Kidney glomerular epithelial cell (primary cell): ENCODE measurements around the gene VWA3B.
"Not testable (repeated sequence)": the region's sequence is repeated elsewhere in the genome, so short reads cannot be mapped to it uniquely, and the experiment has no call there.

Source experiments
- DNase-seq: peaks from one replicate; lab custom pipeline; 2025; lab: John Stamatoyannopoulos, UW

The VWA3B gene

GRCh38 chr2:98253461-98254070 lies 166.6 kb downstream of the VWA3B start:
- no peak for DNase-seq

- no peak for DNase-seq
Measured at GRCh38 chr2:98254504-98255059, 167.6 kb downstream of the VWA3B start.

- DNase-seq, result no peak
Measured at GRCh38 chr2:98258906-98259305, 171.9 kb downstream of the VWA3B start.

DNA sequence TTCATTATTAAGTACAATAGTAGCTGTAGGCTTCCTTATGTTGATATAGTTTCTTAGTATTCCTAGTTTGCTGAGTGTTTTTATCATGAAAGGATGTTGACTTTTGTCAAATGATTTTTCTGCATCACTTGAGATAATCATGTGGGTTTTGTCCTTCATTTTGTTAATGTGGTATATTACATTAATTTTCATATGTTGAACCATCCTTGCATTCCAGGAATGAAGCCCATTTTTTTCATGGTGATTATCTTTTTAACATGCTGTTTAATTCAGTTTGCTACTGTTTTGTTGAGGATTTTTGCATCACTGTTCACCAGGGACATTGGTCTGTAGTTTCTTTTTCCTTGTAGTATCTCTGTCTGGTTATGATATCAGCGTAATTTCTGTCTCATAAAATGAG lies 176.4 kb downstream of the VWA3B start:
- no peak for DNase-seq

GRCh38 chr2:98268225-98268624 lies 181.3 kb downstream of the VWA3B start:
- DNase-seq, result not testable (repeated sequence)

DNA sequence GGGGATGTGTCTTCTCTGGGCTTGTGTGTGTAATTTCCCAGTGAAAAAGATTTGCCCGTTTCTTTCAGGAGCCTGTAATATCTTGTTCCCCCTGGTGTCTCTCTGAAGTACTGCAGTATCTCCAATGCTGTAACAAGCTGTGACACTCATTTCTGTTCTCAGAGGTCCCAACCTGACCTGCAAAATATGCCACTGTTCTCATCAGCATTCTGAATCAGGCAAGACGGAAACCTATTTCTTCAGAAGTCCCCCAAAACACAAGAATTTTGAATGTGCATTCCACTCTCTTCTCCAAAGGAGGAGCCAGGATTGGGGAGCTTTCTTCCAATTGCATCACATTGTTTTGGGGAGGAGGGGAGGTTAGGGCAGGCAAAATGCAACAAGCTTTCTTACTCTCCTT lies 182.3 kb downstream of the VWA3B start:
- DNase-seq, result peak; percentile 34

GRCh38 chr2:98269830-98270229 lies 182.9 kb downstream of the VWA3B start:
- DNase-seq, result no peak

GRCh38 chr2:98277162-98277859 lies 190.3 kb downstream of the VWA3B start:
- DNase-seq, result no peak

DNA sequence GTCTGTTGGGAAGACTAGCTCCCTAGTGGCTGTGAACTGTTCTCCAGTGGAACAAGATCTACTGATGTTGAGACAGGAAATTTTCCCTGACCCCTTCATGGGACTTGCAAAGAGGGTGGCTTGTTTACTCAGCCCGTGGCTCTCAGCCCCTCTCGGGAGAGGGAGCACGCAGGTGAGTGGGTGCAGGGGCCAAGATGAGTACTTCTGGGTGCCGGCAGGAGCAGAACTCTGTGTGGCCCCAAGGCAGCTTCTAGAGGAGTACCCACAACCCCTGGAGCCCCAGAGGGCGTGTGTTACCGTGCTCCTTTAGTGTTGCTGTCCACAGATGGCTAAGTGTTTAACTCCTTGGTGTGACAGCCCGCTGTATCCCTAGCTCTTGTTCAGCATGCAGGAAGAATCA lies 191.1 kb downstream of the VWA3B start:
- DNase-seq, result no peak

DNA sequence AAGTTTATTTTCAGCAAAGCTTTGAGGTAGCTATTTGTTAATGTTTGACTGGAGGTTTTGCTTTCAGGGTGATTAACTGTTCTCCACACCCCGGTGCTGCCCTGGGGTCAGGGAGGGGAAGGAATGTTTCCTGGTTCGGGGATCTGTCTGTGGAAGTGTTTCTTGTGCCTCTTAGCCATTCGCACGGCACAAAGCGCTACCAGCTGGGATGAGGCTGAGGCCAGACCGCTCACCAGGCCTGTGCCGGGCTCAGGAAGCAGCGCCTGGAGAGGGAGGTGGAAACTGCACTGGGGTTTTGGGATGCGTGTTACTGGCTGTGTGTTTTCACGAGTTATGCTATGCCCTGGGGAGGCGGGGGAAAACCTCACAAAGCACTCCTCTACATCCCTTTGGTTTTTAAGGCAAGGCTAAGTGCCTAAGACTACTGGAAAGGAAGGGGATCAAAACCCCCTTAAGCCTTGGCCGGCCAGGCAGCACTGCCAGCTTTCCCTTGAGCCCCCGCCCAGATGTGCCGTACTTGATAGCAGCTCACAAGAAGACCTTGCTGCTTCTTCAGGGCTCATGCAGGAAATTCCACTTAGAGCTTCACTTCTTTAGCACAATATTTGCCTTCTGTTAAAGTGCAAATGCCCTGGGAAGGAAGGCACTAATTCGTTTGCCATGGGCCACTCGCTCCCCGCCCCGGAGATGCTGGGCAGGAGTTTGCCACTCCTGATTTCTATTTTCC lies 193.6 kb downstream of the VWA3B start:
- DNase-seq, result peak; percentile 81

- DNase-seq, result no peak
Measured at GRCh38 chr2:98281607-98282006, 194.6 kb downstream of the VWA3B start.

- peak; percentile 19 for DNase-seq
Measured at GRCh38 chr2:98282109-98282508, 195.1 kb downstream of the VWA3B start.

- no peak for DNase-seq
Measured at GRCh38 chr2:98293030-98293429, 206.1 kb downstream of the VWA3B start.

DNA sequence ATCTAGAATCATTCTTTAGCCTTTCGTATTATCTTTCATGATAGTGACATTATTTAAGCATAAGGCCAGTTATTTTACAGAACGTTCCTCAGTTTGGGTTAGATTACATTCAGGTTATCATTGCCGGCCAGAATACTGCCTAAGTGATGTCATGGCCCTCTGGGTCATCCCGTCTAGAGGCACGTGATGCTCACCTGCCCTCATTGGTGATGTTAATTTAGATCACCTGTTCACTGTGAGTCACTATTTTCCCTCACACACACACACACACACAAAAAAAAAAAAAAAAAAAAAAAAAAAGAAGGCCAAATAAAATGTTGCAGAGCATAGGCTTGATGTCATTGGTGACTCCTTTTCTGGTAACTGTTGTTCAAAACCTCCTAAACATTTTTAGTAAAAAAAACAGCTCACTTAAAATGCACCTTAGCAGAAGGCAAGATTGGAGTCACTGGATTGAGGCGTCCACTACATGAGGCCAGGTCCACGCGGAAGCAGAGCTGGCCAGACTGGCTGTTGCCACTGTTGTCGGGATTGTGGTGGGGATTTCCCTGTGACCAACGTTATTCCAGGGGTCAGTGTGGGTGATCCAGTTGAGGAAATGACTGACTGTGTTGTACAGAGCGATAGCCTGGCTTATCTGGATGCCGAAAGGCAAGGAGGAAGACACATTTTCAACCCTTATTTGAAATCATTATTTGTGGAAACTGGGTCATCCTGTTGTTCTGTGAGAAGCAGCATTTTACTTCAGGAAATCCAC lies 207.1 kb downstream of the VWA3B start:
- no peak for DNase-seq

DNA sequence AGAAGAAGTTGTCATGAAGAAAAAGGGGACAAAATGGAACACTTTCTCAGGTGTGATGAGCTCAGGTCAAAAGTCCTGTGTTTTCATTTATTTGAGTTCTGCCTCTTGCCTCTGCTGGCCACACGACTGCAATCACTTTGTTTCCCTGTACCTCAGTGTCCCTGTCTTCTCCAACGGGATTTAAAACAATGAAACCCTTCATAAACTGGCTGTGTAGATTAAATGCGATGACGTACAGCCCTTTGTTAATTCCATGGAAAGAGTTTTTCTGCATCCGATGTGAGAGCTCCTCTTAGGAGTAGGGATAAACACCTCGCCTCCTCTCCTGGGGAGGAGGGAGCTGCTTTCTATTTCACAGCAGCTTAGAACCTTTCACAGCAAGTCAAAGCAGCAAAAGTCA lies 207.7 kb downstream of the VWA3B start:
- no peak for DNase-seq

- DNase-seq, result no peak
Measured at GRCh38 chr2:98295275-98295674, 208.3 kb downstream of the VWA3B start.

GRCh38 chr2:98295721-98296414 lies 208.9 kb downstream of the VWA3B start:
- no peak for DNase-seq

GRCh38 chr2:98296440-98296839 lies 209.5 kb downstream of the VWA3B start:
- no peak for DNase-seq

GRCh38 chr2:98297817-98298682 lies 211.1 kb downstream of the VWA3B start:
- DNase-seq, result no peak

DNA sequence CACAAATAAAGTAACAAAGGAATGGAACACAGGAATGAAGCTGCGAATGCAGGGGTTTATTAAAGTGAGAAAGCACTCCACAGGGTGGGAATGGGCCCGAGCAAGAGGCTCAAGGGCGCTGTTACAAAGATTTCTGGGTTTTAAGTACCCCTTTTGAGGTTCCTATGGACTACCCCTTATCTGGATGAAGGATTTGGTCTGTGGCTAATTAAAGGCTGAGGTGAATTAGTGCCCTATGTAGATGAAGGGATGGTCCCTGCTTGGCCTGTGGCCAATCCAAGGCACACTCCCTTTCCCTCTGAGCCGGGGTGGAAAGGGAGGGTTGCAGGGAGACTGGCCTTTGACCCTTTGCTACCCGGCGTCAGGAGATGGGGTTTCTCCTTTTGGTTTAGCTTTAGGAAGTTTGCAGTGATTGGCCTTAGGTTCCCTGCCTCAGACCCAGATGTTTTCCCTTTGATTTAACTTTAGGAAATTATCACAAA lies 211.8 kb downstream of the VWA3B start:
- DNase-seq, result no peak
